Skeletal muscle cell (primary cell): ENCODE data around the gene WNT9B.

ENCODE experiments used
- DNase-seq: peaks from one replicate; pipeline ENCODE4 v3.0.0-alpha.2; 2010; ENCODE audit warnings: low read depth
- H3K4me3 ChIP-seq: 2 replicates; pipeline ENCODE4 v1.5.1; 2011; ENCODE audit warnings: low read depth, mild to moderate bottlenecking, control low read depth, low read length, moderate library complexity

The WNT9B gene

DNA sequence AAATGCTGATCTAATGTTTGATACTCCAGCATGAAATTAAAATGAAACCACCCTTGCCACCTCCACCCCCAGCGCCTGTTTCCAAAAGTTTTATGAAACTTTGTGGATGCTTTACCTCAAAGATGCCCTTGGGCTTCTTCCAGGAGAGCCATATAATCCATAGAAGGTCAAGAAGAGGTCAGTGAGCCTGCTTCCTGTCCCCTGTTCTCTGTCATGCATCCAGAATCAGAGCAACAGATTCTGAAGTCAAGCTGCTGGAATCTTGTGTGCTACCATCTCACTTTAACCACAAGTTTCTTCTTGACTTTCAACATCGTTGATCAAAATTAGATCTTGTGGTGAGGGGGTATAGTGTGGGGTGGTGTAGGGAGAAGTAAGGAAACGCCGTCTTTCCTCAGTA, 80.2 kb downstream of the WNT9B start:
- no peak for DNase-seq
- no peak overlapping the region for H3K4me3 ChIP-seq

DNA sequence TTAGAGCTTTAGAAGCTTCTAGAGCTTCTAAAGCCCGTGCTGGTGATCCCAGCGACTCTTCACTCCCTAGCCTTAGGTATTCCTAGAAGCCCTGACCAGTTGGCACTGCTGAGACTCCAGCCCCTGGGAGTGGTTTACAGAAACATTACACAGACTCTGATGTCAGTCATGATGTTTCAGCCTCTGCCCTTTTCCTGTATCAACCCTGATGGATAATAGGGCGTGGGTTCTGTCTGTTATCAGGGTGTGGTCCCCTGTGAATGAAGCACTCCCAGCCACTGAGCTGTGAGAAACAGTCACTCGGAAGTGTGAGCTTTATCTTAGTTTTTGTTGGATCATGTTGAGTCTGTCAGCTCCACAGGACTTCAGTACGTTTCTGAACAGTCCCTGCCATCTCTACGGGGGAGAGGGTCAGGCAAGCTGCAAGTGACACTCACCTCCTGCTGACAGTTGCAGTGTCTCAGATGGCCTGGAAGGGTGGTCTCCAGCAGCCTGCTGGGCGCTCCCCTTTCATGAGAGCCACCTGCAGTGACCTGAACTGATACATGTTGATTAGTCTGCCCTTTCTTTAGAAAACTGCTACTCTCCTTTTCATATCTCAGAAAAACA, 84.4 kb downstream of the WNT9B start:
- DNase-seq: no peak
- no peak overlapping the region for H3K4me3 ChIP-seq
